ENCODE data around the gene TMTC4.

Gene TMTC4

DNA sequence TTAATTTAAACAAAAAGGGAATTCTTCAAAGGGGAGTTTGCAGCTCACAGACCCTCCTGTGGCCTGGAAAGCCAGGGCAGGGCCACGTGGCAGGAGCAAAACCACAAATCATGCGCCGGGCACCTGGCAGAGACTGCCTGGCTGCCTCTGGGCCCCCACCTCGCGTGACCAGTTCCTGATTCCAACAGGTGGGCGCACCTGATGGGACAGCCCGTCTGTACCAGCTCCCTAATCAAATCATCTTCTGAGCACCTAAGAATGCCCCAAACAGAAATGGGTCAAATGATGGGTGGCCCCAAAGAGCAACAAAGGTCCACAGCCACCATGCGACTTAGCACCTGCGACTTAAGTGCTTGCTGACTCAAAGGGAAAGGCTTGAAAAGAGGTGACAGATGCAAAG lies 9.2 kb downstream of the TMTC4 start:
- DNase-seq = no peak

- no peak for DNase-seq
Measured at GRCh38 chr13:100664171-100664900, 10.3 kb downstream of the TMTC4 start.

DNA sequence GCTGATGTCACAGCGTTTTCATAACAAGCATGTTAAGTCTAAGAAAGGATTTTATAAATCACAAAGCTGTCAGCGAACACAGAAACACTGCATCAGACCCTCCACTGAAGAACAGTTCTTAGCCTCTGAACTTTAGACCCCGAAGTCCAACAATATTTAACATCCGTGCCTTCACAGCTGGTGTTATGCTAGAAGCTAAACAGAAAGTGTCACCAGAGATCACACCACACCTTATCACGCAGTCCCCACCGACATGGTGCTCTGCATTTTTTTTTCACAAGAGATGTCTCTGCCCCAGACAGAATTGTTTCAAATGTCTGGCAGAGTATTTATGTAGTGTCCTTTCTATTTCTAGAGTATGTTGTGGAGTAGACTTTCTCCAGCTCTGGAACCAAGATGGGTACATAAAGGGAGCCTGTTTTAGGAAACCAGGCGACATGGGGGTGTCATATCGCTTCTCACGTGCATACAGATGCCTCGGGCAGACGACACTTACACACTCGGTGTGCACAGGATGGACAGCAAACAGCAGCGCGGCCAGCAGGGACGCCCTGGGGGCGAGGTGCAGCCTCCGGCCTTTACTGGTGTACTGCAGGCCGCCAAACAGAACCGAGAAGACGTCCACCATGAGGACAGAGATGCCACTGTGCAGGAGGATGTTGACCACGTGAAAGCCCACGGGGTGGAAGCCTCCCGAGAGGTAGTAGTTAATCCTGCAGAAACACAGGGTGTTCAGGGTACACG lies 12.0 kb downstream of the TMTC4 start:
- no peak for DNase-seq

DNA sequence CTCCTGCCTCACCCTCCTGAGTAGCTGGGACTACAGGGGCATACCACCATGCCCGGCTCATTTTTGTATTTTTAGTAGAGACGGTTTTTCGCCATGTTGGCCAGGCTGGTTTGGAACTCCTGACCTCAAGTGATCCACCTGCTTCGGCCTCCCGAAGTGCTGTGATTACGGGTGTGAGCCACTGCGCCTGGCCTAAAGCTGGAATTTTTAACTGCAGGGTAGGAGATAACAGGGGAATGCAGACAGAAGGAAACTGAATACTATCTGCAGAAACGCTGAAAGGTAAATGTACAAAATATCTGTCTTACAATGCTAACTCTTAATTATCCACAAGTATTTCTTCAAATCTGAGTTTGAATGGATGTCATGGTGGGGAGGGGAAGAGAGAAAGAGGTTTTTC lies 13.8 kb downstream of the TMTC4 start:
- no peak for DNase-seq

- DNase-seq = no peak
Measured at GRCh38 chr13:100659578-100659977, 15.0 kb downstream of the TMTC4 start.

DNA sequence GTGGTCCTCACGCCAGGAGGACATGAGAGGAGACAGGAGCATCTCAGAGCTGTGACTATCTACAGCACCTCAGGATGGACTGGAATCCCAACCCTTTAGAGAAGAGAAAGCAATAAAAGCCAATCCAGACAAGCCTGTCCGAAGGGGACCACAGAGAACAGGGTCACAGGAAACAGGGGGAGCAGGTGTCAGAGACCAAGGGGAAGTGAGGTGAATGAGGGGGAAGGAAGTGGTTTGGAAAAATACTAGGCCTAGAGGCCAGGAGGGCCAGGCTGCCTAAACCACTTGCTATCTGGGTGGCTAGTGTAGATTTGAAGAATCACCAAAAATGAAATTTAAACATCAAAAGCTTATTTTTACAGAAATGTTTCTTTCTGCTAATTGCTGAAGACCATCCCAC lies 16.2 kb downstream of the TMTC4 start:
- no peak for DNase-seq

DNA sequence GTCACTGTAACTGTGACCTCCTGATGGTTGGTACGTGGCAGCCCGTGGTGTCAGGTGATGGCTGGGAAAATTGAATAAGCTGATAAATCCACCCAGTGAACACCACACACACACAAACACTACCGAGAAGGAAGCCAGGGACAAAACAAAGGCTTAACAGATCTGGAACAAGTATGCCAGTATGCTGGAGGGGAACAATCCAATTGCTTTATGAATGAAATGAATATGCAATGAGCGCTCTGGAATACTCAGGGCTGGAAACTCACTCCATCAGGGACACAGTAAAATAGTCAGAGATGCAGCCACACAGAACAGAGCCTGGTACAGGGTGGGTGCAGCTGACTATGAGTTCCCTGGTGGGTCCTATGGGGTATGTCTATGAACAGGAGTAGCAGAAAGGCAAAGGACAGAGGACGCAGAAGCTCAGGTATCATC lies 16.7 kb downstream of the TMTC4 start:
- no peak for DNase-seq

- DNase-seq = no peak
Measured at GRCh38 chr13:100652510-100652909, 22.1 kb downstream of the TMTC4 start.

DNA sequence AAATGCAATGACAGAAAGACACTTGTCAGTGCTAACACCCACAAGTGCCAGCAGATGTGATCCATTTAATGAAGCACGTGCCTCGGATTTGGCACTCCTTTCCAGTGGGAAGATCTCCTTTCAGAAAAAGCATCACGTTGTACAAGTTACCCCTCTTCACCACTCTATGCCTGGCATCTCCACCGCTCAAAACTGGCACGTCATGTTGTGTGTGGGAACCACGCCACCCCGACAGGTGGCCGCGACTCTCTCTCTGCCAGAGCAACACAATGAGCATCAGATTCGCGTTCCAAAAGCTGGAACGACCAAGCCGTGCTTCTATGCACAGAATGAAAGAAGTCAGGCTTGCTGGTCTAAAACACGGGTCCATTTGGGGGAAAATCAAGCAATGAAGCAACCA lies 24.3 kb downstream of the TMTC4 start:
- no peak for DNase-seq

- DNase-seq = no peak
Measured at GRCh38 chr13:100648354-100648753, 26.2 kb downstream of the TMTC4 start.

GRCh38 chr13:100646871-100647270 lies 27.7 kb downstream of the TMTC4 start:
- DNase-seq = no peak

GRCh38 chr13:100646030-100646673 lies 28.4 kb downstream of the TMTC4 start:
- DNase-seq = no peak

DNA sequence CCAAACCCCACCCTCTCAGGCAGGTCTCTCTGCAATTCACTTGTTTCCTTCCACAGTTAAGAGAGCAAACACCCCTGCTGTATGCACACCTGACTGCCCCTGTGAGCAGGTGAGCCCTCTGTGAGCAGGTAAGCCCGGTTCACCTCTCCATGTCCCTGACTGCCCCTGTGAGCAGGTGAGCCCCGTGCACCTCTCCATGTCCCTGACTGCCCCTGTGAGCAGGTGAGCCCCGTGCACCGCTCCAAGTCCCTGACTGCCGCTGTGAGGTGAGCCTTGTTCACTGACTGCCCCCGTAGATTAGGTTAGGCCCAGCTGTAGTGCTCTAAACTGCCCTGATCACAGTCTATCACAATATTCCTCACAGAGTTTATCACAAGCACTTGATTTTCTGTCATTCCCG lies 29.2 kb downstream of the TMTC4 start:
- DNase-seq = no peak

- no peak for DNase-seq
Measured at GRCh38 chr13:100644371-100644770, 30.2 kb downstream of the TMTC4 start.

- no peak for DNase-seq
Measured at GRCh38 chr13:100637796-100638195, 36.8 kb downstream of the TMTC4 start.

DNA sequence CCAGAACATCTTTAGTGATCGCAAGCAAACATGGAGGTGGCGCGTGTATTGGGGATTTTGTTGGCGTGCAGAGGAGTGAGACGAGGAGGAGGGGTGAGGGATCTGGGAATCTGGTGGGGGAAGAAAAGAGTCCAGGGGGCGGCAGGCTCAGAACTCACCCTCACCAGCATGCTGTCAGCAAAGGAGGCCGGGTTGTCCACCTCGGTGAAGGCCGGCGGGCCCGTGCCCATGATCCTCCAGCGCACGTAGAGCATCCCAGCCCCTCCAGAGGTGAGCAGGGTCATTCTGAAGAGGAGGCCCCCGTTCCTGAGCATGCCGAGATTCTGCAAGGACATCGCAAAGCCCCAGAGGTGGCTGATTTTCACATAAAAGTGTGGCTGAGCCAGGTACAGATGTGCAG lies 37.2 kb downstream of the TMTC4 start:
- DNase-seq = no peak

DNA sequence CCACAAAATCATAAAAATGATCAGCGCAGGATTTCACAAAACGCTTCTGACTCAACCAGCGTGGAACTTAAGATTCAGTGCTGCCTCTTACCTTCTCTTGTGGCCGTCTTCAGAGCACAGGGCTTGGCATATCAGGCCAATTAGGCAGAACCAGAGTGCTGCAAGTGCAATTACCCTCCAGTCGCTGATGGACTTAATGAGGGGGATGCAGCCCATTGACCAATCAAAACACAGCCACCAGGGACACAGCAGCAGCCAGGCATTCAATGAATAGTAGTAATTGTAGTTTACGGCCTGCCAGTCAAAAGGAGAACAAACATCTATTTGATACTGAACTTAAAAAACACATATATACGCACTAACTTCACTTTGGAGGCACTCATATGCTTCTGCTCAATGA lies 38.2 kb downstream of the TMTC4 start:
- DNase-seq = no peak

DNA sequence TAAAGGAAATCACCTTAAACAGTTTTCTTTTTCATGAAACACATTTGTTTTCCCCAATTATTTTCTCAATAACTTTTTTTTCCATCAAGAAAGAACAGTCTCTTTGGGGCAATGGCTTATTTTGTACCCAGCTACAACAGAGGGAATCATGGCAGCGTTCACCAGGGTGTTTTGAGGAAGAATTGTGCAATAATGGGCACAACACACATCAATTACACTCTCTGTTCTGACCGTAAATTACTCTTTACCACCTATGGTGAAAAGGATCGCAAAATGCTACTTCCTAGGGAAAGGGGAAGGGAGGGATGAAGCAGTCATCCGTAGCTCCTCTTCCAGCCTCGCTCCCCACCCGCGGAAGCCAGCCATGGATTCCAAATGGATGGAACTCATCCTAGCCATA lies 38.6 kb downstream of the TMTC4 start:
- no peak for DNase-seq

GRCh38 chr13:100634696-100635095 lies 39.9 kb downstream of the TMTC4 start:
- no peak for DNase-seq

DNA sequence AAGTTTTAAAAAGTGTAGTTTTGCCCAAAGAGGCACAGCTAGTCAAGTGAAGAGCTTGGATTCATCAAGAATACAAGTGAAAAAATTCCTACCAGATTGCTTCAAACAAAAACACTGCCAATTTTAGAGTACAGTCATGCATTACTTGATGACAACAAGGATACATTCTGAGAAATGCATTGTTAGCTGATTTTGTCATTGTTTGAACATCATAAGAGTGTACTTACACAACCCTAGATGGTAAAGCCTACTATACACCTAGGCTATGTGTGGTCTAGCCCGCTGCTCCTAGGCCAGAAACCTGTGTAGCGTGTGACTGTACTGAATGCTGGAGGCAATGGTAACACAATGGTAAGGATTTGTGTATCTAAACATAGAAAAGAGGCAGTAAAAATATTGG lies 41.1 kb downstream of the TMTC4 start:
- DNase-seq = no peak

GRCh38 chr13:100630555-100630954 lies 44.0 kb downstream of the TMTC4 start:
- DNase-seq = no peak

DNA sequence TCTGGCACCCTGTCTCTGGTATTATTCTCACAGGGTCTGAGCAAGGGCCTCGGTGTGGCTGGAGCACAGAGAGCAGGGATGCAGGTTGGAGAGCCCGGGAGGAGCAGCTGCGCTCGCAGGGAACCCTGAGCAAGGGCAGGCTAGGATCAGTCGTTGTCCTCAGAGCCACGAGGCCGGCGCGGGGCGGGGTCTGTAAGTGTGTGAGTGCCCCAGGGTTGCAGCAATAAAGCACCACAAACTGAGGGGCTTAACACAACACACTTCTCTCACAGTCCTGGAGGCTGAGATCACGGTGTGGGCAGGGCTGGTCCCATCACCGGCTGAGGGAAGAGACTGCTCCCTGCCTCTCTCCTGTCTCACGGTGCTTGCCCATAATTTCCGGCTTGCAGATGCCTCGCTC lies 47.5 kb downstream of the TMTC4 start:
- no peak for DNase-seq

GRCh38 chr13:100625447-100625846 lies 49.1 kb downstream of the TMTC4 start:
- no peak for DNase-seq

DNA sequence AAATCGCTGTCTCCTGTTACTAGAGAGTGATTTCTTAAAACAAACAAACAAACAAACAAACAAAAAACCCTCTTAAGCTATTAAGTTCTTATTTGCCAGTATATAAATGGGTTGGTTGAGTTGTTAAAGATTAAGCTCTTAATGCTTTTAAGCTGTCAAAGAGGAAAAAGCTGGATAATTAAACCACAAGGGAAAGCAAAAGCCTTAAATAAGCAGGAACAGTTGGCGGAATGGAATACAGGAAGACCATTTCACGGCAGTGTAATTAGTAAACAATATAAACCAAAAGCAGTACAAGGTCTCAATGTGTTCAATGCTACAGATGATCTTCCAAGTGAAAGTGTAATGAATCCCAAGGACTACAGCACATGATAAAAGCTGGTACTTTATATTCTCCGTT lies 53.8 kb downstream of the TMTC4 start:
- no peak for DNase-seq

Measured in T-helper 9 cell (primary cell).